ENCODE data around the gene CRYBG1.

GRCh38 chr6:106546691-106547414, 186.3 kb downstream of the CRYBG1 start:
- TF ChIP-seq TCF12 (IDR thresholded peaks at IDR 0.05; ENCODE audit: low read depth) (no peak), EP300 (IDR thresholded peaks at IDR 0.05; ENCODE audit: borderline replicate concordance) (no peak), RAD21 (IDR thresholded peaks at IDR 0.05; ENCODE audit: low read depth) (no peak), YY1 (IDR thresholded peaks at IDR 0.05; ENCODE audit: low read depth) (no peak), MAX (IDR thresholded peaks at IDR 0.05) (no peak), CREB1 (IDR thresholded peaks at IDR 0.05; ENCODE audit: low read depth) (no peak), CEBPB (IDR thresholded peaks at IDR 0.05) (no peak), NFIC (IDR thresholded peaks at IDR 0.05) (no peak), REST (IDR thresholded peaks at IDR 0.05; ENCODE audit: low read depth) (no peak), USF1 (IDR thresholded peaks at IDR 0.05) (no peak)

Data from Ishikawa (cell line).